SU-DHL-6 (cell line): ENCODE results near the gene XRCC2.

Experiments used
- CTCF ChIP-seq: fragments of 200-600 bp; sonication (generic); IDR thresholded peaks from one replicate; pipeline ENCODE4 v1.5.1; 2017; ENCODE audit warnings: antibody characterized with exemption, mild to moderate bottlenecking, low read length, moderate library complexity; ENCODE audit not compliant: insufficient read depth, poor library complexity, severe bottlenecking
- EZH2phosphoT487 ChIP-seq: fragments of 200-600 bp; sonication (generic), shearing (Covaris generic); conservative IDR thresholded peaks from 2 replicates; pipeline ENCODE4 v1.6.1; 2018; ENCODE audit warnings: mild to moderate bottlenecking, antibody characterized with exemption, low read length, moderate library complexity, mixed read lengths

GRCh38 chr7:152608208-152608607, 67.7 kb downstream of the XRCC2 start:
- TF ChIP-seq CTCF (no peak), EZH2phosphoT487 (no peak)
